Inferior parietal cortex (tissue), 1 donor: ENCODE data around the gene KRTAP22-1.

ENCODE experiments used
- DNase-seq: peaks from one replicate; pipeline ENCODE4 v3.0.0-alpha.2; 2016; ENCODE audit errors: extremely low spot score

The KRTAP22-1 gene

GRCh38 chr21:30625449-30626165 is 24.7 kb downstream of the KRTAP22-1 start:
- no peak for DNase-seq

- DNase-seq, result no peak
These were observed 27.2 kb downstream of the KRTAP22-1 start for GRCh38 chr21:30628109-30628508.

- no peak for DNase-seq
These were observed 28.3 kb downstream of the KRTAP22-1 start for GRCh38 chr21:30629200-30629599.

GRCh38 chr21:30634906-30635305 is 34.0 kb downstream of the KRTAP22-1 start, which contains the start of gene KRTAP20-2:
Gene KRTAP20-2, plus strand, starts transcription at chr21:30635206. Its CDS starts 58 bp downstream, at chr21:30635264.
- no peak for DNase-seq

GRCh38 chr21:30638686-30639085 is 37.8 kb downstream of the KRTAP22-1 start:
- no peak for DNase-seq

GRCh38 chr21:30642564-30642963 is 41.7 kb downstream of the KRTAP22-1 start, which contains the start of gene KRTAP20-3:
Gene KRTAP20-3, plus strand, starts transcription at chr21:30642864.
- no peak for DNase-seq

- DNase-seq, result no peak
These were observed 46.1 kb downstream of the KRTAP22-1 start for GRCh38 chr21:30646904-30647414.
